Esophagus (tissue), 2 donors: ENCODE data around the gene BIRC3. TPM values are rescaled to one million over a fixed set of nuclear protein-coding genes. Genes with fewer than 3 reads are reported as not detected.

ENCODE experiments used
- H3K27ac ChIP-seq, 2 donors: one replicate each; pipeline ENCODE4 v1.5.1; 2013; ENCODE audit warnings: low read depth in 2 of 2, mild to moderate bottlenecking in 2 of 2, inconsistent platforms in 1 of 2, low read length in 1 of 2, moderate library complexity in 1 of 2
- H3K27me3 ChIP-seq, 2 donors: one replicate each; pipeline ENCODE4 v1.6.1; 2013; ENCODE audit warnings: low read length in 2 of 2, control low read depth in 1 of 2, mild to moderate bottlenecking in 1 of 2; ENCODE audit not compliant: insufficient read depth in 2 of 2, control insufficient read depth in 1 of 2
- H3K36me3 ChIP-seq, 2 donors: one replicate each; pipeline ENCODE4 v1.6.1; 2013; ENCODE audit warnings: low read length in 1 of 2; ENCODE audit not compliant: control insufficient read depth in 2 of 2, insufficient read depth in 2 of 2
- H3K4me1 ChIP-seq, 2 donors: one replicate each; pipeline ENCODE4 v1.6.1; 2013; ENCODE audit warnings: low read length in 1 of 2; ENCODE audit not compliant: control insufficient read depth in 2 of 2, insufficient read depth in 2 of 2
- H3K4me3 ChIP-seq, 2 donors: one replicate each; pipeline ENCODE4 v1.5.1; 2013; ENCODE audit warnings: low read length in 2 of 2, mild to moderate bottlenecking in 2 of 2, low read depth in 1 of 2, moderate library complexity in 1 of 2
- H3K9me3 ChIP-seq, 2 donors: one replicate each; pipeline ENCODE4 v1.6.1; 2013; ENCODE audit warnings: mild to moderate bottlenecking in 2 of 2, low read depth in 1 of 2, low read length in 1 of 2, moderate library complexity in 1 of 2; ENCODE audit not compliant: control insufficient read depth in 2 of 2, insufficient read depth in 1 of 2
- WGBS, 2 donors: extraction: QIAGEN DNeasy Blood & Tissue Kit; methylation state at CpG; one replicate each; pipeline ENCODE4 v1.1.7; 2013; 5-methylcytosine and 5-hydroxymethylcytosine counted together
- polyA plus RNA-seq, 2 donors: library from polyadenylated mRNA; stranded (reverse); fragments of 200-250 nt; gene quantifications; one replicate each; pipeline ENCODE4 v1.2.3, GENCODE V29; 2013
- donor health status: healthy with polysubstance abuse.
- donor health status: Bipolar disorder and iron deficiency.

The BIRC3 gene
- polyA plus RNA-seq, 2 donors, result 2.2 to 9.8 TPM

- H3K9me3 ChIP-seq, result no peaks in the 10 kb centered on the region
- 6 to 15% methylated on average over 13 of the region's 13 CpGs for WGBS, 2 donors
- H3K4me1 ChIP-seq, result no peaks in the 10 kb centered on the region
- peak overlapping the region in 1 of 2 donors; percentile 32 for H3K4me3 ChIP-seq
- H3K36me3 ChIP-seq, result no peaks in the 10 kb centered on the region
- H3K27ac ChIP-seq, result no peak overlapping the region
- H3K27me3 ChIP-seq, result no peaks in the 10 kb centered on the region
Measured at GRCh38 chr11:102279641-102280170, 37.6 kb upstream of the BIRC3 start.

GRCh38 chr11:102280245-102280833 is 36.9 kb upstream of the BIRC3 start:
- Histone ChIP-seq H3K27ac (no peak overlapping the region), H3K4me3 (no peak overlapping the region)

GRCh38 chr11:102283116-102283485 is 34.2 kb upstream of the BIRC3 start:
- no peak overlapping the region for H3K27ac ChIP-seq

More at GRCh38 chr11:102280245-102280833, 36.9 kb upstream of the BIRC3 start:
- Histone ChIP-seq H3K36me3 (no peaks in the 10 kb centered on the region), H3K9me3 (no peaks in the 10 kb centered on the region), H3K4me1 (no peaks in the 10 kb centered on the region), H3K27me3 (no peaks in the 10 kb centered on the region)
- WGBS, 2 donors, result 75 to 89% methylated on average over 4 of the region's 4 CpGs

GRCh38 chr11:102284008-102284407 is 33.3 kb upstream of the BIRC3 start:
- no peaks in the 10 kb centered on the region for H3K36me3 ChIP-seq
- WGBS, 2 donors, result 70 to 80% methylated on average over 3 of the region's 3 CpGs
- no peak overlapping the region for H3K27ac ChIP-seq
- H3K27me3 ChIP-seq, result no peaks in the 10 kb centered on the region
- no peak overlapping the region for H3K4me3 ChIP-seq
- H3K4me1 ChIP-seq, result no peaks in the 10 kb centered on the region
- H3K9me3 ChIP-seq, result no peaks in the 10 kb centered on the region

More at GRCh38 chr11:102283116-102283485, 34.2 kb upstream of the BIRC3 start:
- Histone ChIP-seq H3K9me3 (no peaks in the 10 kb centered on the region), H3K4me3 (no peak overlapping the region), H3K36me3 (no peaks in the 10 kb centered on the region), H3K27me3 (no peaks in the 10 kb centered on the region), H3K4me1 (no peaks in the 10 kb centered on the region)
- 97 to 100% methylated on average over 1 of the region's 1 CpG for WGBS, 2 donors

GRCh38 chr11:102286292-102286691 is 31.0 kb upstream of the BIRC3 start:
- H3K4me1 ChIP-seq, result no peaks in the 10 kb centered on the region
- H3K9me3 ChIP-seq, result no peaks in the 10 kb centered on the region
- H3K27me3 ChIP-seq, result no peaks in the 10 kb centered on the region
- H3K27ac ChIP-seq, result no peak overlapping the region
- WGBS, 2 donors, result 73 to 74% methylated on average over 3 of the region's 3 CpGs
- no peak overlapping the region for H3K4me3 ChIP-seq
- H3K36me3 ChIP-seq, result no peaks in the 10 kb centered on the region

- Histone ChIP-seq H3K9me3 (no peaks in the 10 kb centered on the region), H3K36me3 (no peaks in the 10 kb centered on the region), H3K27ac (no peak overlapping the region), H3K27me3 (no peaks in the 10 kb centered on the region), H3K4me1 (no peaks in the 10 kb centered on the region), H3K4me3 (no peak overlapping the region)
- WGBS, 2 donors, result 31% methylated on average over 13 of the region's 13 CpGs
Measured at GRCh38 chr11:102287964-102288724, 29.1 kb upstream of the BIRC3 start.

- Histone ChIP-seq H3K4me3 (no peak overlapping the region), H3K36me3 (no peaks in the 10 kb centered on the region), H3K4me1 (no peaks in the 10 kb centered on the region), H3K27ac (no peak overlapping the region), H3K9me3 (no peaks in the 10 kb centered on the region), H3K27me3 (no peaks in the 10 kb centered on the region)
- 68 to 71% methylated on average over 3 of the region's 3 CpGs for whole genome bisulfite sequencing, 2 donors
Measured at GRCh38 chr11:102288725-102289083, 28.6 kb upstream of the BIRC3 start.

GRCh38 chr11:102289592-102289991 is 27.7 kb upstream of the BIRC3 start:
- H3K9me3 ChIP-seq, result no peaks in the 10 kb centered on the region
- no peak overlapping the region for H3K27ac ChIP-seq
- H3K27me3 ChIP-seq, result no peaks in the 10 kb centered on the region
- no peaks in the 10 kb centered on the region for H3K4me1 ChIP-seq
- no peak overlapping the region for H3K4me3 ChIP-seq
- H3K36me3 ChIP-seq, result no peaks in the 10 kb centered on the region
- WGBS, 2 donors, result 22 to 27% methylated on average over 3 of the region's 3 CpGs

- 94 to 99% methylated on average over 1 of the region's 1 CpG for WGBS, 2 donors
- no peaks in the 10 kb centered on the region for H3K9me3 ChIP-seq
- H3K27ac ChIP-seq, result no peak overlapping the region
- no peaks in the 10 kb centered on the region for H3K27me3 ChIP-seq
- no peaks in the 10 kb centered on the region for H3K36me3 ChIP-seq
- no peaks in the 10 kb centered on the region for H3K4me1 ChIP-seq
- no peak overlapping the region for H3K4me3 ChIP-seq
Measured at GRCh38 chr11:102291831-102292230, 25.5 kb upstream of the BIRC3 start.

- H3K4me3 ChIP-seq, result no peak overlapping the region
- 71 to 83% methylated on average over 6 of the region's 6 CpGs for WGBS, 2 donors
- H3K27ac ChIP-seq, result no peak overlapping the region
- no peaks in the 10 kb centered on the region for H3K4me1 ChIP-seq
- H3K9me3 ChIP-seq, result no peaks in the 10 kb centered on the region
- H3K36me3 ChIP-seq, result no peaks in the 10 kb centered on the region
- no peaks in the 10 kb centered on the region for H3K27me3 ChIP-seq
Measured at GRCh38 chr11:102292933-102293332, 24.4 kb upstream of the BIRC3 start.
